Tibial artery (tissue), 4 donors: ENCODE data around the gene ARHGAP28.

ENCODE experiments used
- DNase-seq, 2 donors: peaks; one replicate each; pipeline ENCODE4 v3.0.0-alpha.2; 2019
- H3K27ac ChIP-seq, 2 donors: fragments of 200-600 bp; sonication (generic) in 1 of 2; 1 replicate in 1 of 2; 2 replicates in 1 of 2; pipeline ENCODE4 v1.5.1; 2018 to 2019; ENCODE audit warnings: mild to moderate bottlenecking in 1 of 2
- H3K27me3 ChIP-seq, 2 donors: fragments of 200-600 bp; sonication (generic) in 1 of 2; one replicate each; pipeline versions ENCODE4 v1.5.1 to v1.6.0; 2016 to 2019
- H3K36me3 ChIP-seq, 3 donors: fragments of 200-600 bp; sonication (generic) in 2 of 3; one replicate each; pipeline ENCODE4 v1.5.1; 2016 to 2019; ENCODE audit warnings: mild to moderate bottlenecking in 2 of 3
- H3K4me1 ChIP-seq, 4 donors: fragments of 200-600 bp; sonication (generic) in 2 of 4; 1 replicate in 3 of 4; 2 replicates in 1 of 4; pipeline ENCODE4 v1.5.1; 2016 to 2019
- H3K4me3 ChIP-seq, 2 donors: fragments of 200-600 bp; sonication (generic) in 1 of 2; 1 replicate in 1 of 2; 2 replicates in 1 of 2; pipeline ENCODE4 v1.5.1; 2018 to 2019; ENCODE audit warnings: mild to moderate bottlenecking in 2 of 2
- H3K9me3 ChIP-seq, 3 donors: fragments of 200-600 bp; sonication (generic) in 1 of 3; one replicate each; pipeline ENCODE4 v1.5.1; 2016 to 2019
- CTCF ChIP-seq, 2 experiments: fragments of 200-600 bp in 1 of 2; fragments of 450-650 bp in 1 of 2; IDR thresholded peaks; one replicate each; pipeline ENCODE4 v1.5.1; 2017 to 2019; ENCODE audit warnings: antibody characterized with exemption in 2 of 2, mild to moderate bottlenecking in 1 of 2, moderate library complexity in 1 of 2
- intact Hi-C: fragments of 100-400 bp; cut with DNase I; formaldehyde crosslinking; loops from one replicate; pipeline ENCODE4 v1.15.0; 2023; ENCODE audit warnings: low total_unique reads

ARHGAP28 gene

GRCh38 chr18:6781142-6781714 is 51.7 kb downstream of the ARHGAP28 start:
- Histone ChIP-seq H3K9me3 (no peaks in the 10 kb centered on the region), H3K4me3 (no peak overlapping the region), H3K4me1 (peaks cover 0 to 13% (median 2%) of the 10 kb centered on the region in 4 donors), H3K36me3 (no peaks in the 10 kb centered on the region), H3K27me3 (no peaks in the 10 kb centered on the region), H3K27ac (peak overlapping the region; percentile 17 to 38)
- intact Hi-C loops: no loop called here
- DNase-seq: no peak
- TF ChIP-seq CTCF (IDR thresholded peaks at IDR 0.05): no peak

- no peak for DNase-seq
- peak overlapping the region in 1 of 2 donors; percentile 38 for H3K27ac ChIP-seq
- no peaks in the 10 kb centered on the region for H3K27me3 ChIP-seq
- H3K36me3 ChIP-seq: no peaks in the 10 kb centered on the region
- no peak overlapping the region for H3K4me3 ChIP-seq
- TF ChIP-seq CTCF (IDR thresholded peaks at IDR 0.05): no peak
- intact Hi-C loops: no loop called here
- no peaks in the 10 kb centered on the region for H3K9me3 ChIP-seq
- peaks cover 0 to 13% (median 2%) of the 10 kb centered on the region in 4 donors for H3K4me1 ChIP-seq
These were observed 52.3 kb downstream of the ARHGAP28 start for GRCh38 chr18:6781796-6782195.

DNA sequence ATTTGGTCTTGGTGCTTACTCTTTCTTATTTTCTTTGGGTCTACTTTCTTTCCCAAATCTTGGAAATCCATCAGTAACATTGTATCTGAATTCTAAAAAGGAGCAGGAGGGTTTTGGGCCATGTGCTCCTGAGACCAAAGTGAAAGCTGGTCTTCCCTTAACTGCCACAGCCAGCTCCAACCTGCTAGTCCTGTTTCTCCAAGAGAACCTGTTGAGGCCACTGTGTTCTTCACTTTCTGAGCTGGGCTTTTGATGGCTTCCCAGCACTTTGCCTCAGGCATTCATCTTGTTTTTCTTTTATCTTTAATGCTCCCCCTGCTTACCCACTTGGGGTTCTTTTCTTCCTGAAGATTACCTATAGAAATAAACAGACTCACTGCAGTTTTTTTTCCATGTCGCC is 53.3 kb downstream of the ARHGAP28 start:
- Histone ChIP-seq H3K4me3 (no peak overlapping the region), H3K9me3 (no peaks in the 10 kb centered on the region), H3K4me1 (peaks cover 0 to 13% (median 2%) of the 10 kb centered on the region in 4 donors), H3K27me3 (no peaks in the 10 kb centered on the region), H3K36me3 (no peaks in the 10 kb centered on the region), H3K27ac (no peak overlapping the region)
- intact Hi-C loops: no loop called here
- no peak for DNase-seq
- TF ChIP-seq CTCF (IDR thresholded peaks at IDR 0.05): no peak

DNA sequence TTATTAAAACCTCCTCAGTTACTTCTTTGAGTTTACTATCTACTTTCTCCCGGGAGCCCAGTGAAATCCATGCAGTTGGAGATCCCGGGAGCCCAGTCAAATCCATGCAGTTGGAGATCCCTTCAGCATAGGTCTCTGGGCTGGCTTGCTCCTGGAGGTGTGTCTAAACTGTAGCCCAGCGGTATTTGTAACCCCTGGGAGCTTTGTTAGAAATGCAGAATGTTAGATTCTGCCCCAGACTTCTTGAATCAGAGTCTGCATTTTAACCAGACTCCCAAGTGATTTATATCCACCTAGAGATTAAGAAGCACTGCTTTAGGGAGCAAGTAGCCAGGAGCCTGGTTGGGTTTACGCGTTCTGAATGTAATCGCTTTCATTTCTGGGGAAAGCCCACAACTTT is 54.5 kb downstream of the ARHGAP28 start:
- no peaks in the 10 kb centered on the region for H3K27me3 ChIP-seq
- no peaks in the 10 kb centered on the region for H3K9me3 ChIP-seq
- no peak overlapping the region for H3K27ac ChIP-seq
- DNase-seq: no peak
- TF ChIP-seq CTCF (IDR thresholded peaks at IDR 0.05): no peak
- no peaks in the 10 kb centered on the region for H3K36me3 ChIP-seq
- intact Hi-C loops: no loop called here
- no peak overlapping the region for H3K4me3 ChIP-seq
- peaks cover 0 to 13% (median 2%) of the 10 kb centered on the region in 4 donors for H3K4me1 ChIP-seq

DNA sequence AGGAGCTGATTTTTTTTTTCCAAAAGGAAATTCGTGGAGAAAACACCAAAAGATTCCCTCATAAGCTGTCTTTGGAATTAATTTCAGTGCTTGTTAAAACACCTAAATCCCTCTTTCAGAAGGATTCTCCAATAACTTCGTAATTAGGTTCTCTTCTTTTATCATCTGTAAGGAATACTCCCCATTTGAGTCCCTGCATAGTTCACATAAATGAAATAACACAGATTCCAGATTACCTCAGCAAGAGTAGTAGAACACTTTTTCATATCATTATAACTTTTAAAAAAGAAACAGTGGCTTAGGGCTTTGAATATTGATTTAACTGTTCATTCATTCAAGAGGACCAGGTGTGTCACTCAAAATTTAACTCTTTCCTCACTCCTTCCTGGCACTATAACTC is 55.5 kb downstream of the ARHGAP28 start:
- H3K27ac ChIP-seq: no peak overlapping the region
- H3K36me3 ChIP-seq: no peaks in the 10 kb centered on the region
- H3K4me1 ChIP-seq: peaks cover 0 to 13% (median 2%) of the 10 kb centered on the region in 4 donors
- intact Hi-C loops: no loop called here
- no peaks in the 10 kb centered on the region for H3K9me3 ChIP-seq
- no peaks in the 10 kb centered on the region for H3K27me3 ChIP-seq
- no peak for TF ChIP-seq CTCF (IDR thresholded peaks at IDR 0.05)
- no peak overlapping the region for H3K4me3 ChIP-seq
- no peak for DNase-seq

DNA sequence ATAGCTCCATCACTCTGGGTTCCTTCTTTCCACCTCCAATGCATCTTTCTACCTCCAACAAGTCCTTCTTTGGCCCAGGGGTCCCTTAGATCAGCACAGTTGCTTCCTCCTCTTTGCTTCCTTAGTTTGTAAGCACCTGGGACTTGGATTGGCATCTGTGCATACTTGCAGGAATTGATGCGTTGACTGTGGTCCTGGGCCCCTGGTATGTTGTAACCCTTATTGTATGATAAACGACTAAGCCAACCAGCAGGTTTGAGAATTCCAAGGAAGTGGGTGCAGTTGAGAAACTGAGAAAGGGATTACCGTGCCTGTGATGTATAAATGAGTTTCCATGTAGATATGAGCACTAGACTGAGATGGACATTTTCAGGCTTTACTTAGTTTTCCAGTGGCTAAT is 55.9 kb downstream of the ARHGAP28 start:
- Histone ChIP-seq H3K4me1 (peaks cover 0 to 13% (median 2%) of the 10 kb centered on the region in 4 donors), H3K9me3 (no peaks in the 10 kb centered on the region), H3K27me3 (no peaks in the 10 kb centered on the region), H3K36me3 (no peaks in the 10 kb centered on the region), H3K27ac (no peak overlapping the region), H3K4me3 (no peak overlapping the region)
- DNase-seq: no peak
- no peak for TF ChIP-seq CTCF (IDR thresholded peaks at IDR 0.05)
- intact Hi-C loops: no loop called here
